ENCODE results near the gene KCNN3.
A peak's percentile ranks its signal among the peaks of the same experiment; 100 is the strongest.

KCNN3 gene

GRCh38 chr1:154726896-154727753, 143.0 kb downstream of the KCNN3 start:
- TF ChIP-seq, protein P1, sequence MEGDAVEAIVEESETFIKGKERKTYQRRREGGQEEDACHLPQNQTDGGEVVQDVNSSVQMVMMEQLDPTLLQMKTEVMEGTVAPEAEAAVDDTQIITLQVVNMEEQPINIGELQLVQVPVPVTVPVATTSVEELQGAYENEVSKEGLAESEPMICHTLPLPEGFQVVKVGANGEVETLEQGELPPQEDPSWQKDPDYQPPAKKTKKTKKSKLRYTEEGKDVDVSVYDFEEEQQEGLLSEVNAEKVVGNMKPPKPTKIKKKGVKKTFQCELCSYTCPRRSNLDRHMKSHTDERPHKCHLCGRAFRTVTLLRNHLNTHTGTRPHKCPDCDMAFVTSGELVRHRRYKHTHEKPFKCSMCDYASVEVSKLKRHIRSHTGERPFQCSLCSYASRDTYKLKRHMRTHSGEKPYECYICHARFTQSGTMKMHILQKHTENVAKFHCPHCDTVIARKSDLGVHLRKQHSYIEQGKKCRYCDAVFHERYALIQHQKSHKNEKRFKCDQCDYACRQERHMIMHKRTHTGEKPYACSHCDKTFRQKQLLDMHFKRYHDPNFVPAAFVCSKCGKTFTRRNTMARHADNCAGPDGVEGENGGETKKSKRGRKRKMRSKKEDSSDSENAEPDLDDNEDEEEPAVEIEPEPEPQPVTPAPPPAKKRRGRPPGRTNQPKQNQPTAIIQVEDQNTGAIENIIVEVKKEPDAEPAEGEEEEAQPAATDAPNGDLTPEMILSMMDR (IDR thresholded peaks at IDR 0.05; ENCODE audit: insufficient read depth, low read depth, low read length, missing control alignments) = no peak
- DNase-seq (ENCODE audit: low read depth) = no peak
- H3K4me3 ChIP-seq (ENCODE audit: low read depth, low read length) = no peak overlapping the region

GRCh38 chr1:154726443-154726842, 143.6 kb downstream of the KCNN3 start:
- H3K4me3 ChIP-seq (ENCODE audit: low read depth, low read length) = no peak overlapping the region
- peak; percentile 48 for DNase-seq (ENCODE audit: low read depth)
- TF ChIP-seq, protein P1 (IDR thresholded peaks at IDR 0.05; ENCODE audit: insufficient read depth, low read depth, low read length, missing control alignments) = no peak

- DNase-seq (ENCODE audit: low read depth) = no peak
- H3K4me3 ChIP-seq (ENCODE audit: low read depth, low read length) = no peak overlapping the region
- TF ChIP-seq, protein P1 (IDR thresholded peaks at IDR 0.05; ENCODE audit: insufficient read depth, low read depth, low read length, missing control alignments) = no peak
Observed at GRCh38 chr1:154725865-154726264, 144.2 kb downstream of the KCNN3 start.

DNA sequence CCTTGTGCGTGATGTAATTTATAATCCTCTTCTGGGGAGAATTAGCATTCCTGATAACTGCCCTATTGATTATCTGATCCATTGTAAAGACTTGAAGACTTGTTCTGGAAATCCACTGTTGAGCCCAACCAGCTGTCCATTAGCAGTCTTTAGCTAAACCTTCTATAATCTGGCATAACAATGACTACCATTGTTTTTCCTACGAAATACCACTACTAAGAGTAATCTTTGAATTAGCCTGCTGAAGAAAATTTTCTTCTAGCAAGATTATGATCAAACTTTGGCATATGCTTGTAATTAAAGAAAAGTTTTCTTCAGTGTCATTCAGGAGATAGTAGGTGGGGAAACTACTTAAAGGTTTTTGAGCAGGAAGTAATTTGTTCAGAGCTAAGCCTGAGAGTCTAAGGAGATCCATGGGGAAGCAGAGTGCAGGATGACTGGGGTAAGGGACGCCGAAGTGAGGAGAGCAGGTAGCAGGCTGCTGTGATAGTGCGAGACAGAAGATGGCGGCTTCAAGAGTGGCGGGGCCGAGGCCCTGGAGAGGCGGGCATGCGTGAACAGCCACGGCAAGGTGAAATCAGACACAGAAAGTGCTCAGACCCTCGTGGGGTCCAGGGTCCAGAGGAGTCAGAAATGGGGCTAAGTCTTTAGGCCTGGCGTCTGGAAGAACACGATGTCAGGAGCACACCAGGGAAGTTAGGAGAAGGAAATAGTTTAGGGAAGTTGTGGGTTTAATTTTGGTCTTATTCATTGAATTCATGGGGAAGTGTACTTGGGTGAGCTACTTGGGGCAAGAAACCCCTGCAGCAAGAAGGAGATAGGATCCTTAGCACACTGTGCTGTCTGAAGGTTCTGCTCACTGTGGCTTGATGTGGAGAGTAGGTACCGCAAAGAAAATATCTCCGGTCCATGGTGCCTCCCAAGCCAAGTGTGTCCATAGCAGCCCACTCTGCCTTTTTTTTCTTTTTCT, 149.5 kb downstream of the KCNN3 start:
- TF ChIP-seq, protein P1 (IDR thresholded peaks at IDR 0.05; ENCODE audit: insufficient read depth, low read depth, low read length, missing control alignments) = no peak
- no peak for DNase-seq (ENCODE audit: low read depth)
- H3K4me3 ChIP-seq (ENCODE audit: low read depth, low read length) = no peak overlapping the region

GRCh38 chr1:154719586-154720327, 150.3 kb downstream of the KCNN3 start:
- no peak overlapping the region for H3K4me3 ChIP-seq (ENCODE audit: low read depth, low read length)
- no peak for DNase-seq (ENCODE audit: low read depth)
- TF ChIP-seq, protein P1 (IDR thresholded peaks at IDR 0.05; ENCODE audit: insufficient read depth, low read depth, low read length, missing control alignments) = no peak

DNA sequence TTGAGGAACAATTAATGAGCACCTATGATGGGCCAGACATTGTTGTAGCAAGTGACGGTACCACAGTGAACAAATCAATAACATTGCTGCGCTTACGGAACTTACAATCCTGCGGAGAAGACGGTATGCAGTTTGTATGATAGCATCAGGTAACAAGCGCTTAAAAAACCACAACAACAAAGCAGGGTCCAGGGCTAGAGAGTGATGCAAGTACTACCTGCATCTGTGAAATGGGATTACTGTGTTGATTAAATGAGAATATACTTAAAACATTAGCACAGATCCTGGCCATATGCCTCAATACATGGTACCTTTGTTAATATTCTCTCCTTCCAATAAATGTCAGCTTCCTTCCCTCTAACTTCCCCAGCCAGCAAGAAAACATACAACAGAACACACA, 151.5 kb downstream of the KCNN3 start:
- H3K4me3 ChIP-seq (ENCODE audit: low read depth, low read length) = no peak overlapping the region
- TF ChIP-seq, protein P1 (IDR thresholded peaks at IDR 0.05; ENCODE audit: insufficient read depth, low read depth, low read length, missing control alignments) = no peak
- DNase-seq (ENCODE audit: low read depth) = no peak
